ENCODE results near the gene CAPN14. TPM values are rescaled to one million over a fixed set of nuclear protein-coding genes. Genes with fewer than 3 reads are reported as not detected.

Gene CAPN14, protein sequence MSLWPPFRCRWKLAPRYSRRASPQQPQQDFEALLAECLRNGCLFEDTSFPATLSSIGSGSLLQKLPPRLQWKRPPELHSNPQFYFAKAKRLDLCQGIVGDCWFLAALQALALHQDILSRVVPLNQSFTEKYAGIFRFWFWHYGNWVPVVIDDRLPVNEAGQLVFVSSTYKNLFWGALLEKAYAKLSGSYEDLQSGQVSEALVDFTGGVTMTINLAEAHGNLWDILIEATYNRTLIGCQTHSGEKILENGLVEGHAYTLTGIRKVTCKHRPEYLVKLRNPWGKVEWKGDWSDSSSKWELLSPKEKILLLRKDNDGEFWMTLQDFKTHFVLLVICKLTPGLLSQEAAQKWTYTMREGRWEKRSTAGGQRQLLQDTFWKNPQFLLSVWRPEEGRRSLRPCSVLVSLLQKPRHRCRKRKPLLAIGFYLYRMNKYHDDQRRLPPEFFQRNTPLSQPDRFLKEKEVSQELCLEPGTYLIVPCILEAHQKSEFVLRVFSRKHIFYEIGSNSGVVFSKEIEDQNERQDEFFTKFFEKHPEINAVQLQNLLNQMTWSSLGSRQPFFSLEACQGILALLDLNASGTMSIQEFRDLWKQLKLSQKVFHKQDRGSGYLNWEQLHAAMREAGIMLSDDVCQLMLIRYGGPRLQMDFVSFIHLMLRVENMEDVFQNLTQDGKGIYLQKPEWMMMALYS
- total RNA-seq, result not detected in 2 replicates

DNA sequence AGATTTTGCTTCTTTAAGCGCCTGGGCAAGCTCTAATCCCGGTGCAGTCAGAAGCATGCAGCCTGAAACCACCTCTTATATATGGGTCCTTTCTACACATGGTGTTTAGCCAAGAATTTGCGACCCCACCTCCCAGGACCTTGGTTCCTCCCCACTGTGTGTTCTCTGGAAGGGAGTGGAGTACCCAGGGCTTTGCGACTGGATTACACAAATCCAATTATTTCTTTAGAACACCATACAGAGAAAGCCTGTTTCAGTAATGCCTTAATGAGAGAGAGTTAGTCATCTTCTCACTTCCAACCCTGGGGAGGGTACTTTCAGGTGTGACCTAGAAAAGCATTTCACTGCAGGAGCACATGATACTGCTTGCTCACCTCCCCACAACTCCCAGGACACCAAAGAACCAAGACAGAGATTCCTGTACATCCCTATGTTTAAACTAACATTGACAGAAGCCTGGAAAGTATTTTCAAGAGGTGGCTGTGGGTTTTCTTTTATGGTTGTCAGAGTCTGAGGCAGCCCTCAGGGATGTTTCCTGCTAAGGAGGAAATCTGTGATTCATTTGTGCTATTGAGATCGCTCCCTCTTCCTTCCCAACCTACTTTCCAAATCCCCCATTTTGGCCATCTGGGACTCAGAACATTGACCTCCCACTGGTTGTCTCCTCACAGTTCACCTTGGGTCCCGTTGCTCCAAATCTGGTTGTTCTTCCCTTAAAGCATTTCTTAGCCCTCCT, at the start of gene CAPN14:
Gene CAPN14 (minus strand): TSS at position 51 of the 736 bp plus-strand sequence. CDS start 12,068 bp downstream, outside the sequence.

DNA sequence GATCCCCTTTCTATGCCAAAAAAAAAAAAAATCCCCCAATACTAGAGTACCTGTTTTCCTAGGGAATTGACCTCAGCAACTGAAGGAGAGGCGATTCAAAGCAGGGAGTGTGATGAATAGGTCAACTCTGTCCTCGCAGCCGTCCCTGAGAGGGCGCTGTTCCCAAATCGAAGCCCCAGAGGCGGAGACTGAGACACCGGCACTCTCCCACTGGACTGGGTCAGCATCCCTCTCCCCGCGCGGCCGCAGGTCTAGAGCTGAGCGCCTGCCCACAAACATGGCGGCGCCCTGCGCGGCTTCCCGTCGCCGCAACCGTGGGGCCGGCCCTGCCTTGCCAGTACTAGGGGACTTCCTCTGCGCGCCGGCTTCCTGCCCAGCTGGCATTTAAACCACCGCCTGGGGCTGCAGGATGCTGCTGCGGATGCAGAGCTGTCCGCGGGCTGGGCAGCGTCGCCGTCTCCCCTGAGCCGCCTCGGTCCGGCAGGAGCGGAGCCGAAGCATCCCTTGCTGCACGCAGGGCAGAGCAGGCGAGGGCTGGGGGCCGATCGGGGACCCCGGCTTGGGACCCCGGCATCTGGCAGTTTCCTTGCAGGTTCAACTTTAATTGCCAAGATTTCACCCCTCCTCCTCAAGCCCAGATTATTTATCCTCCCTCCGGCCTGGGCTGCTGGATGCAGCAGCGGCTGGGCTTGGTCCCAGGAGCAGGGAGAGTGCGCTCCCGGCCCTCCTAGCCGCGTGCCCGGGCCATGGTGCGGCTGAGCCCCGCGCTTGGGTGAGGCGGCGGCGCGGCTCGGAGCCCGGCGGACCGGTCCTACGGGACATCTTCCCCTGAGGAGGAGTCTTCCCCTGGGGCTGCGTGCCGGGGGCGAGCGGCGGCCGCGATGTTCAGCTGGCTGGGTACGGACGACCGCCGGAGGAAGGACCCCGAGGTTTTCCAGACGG, 16.7 kb upstream of the CAPN14 start, which contains the start of gene EHD3:
Gene EHD3 (plus strand): TSS at position 412 of the 942 bp plus-strand sequence. CDS start 470 bp downstream, at position 882.

DNA sequence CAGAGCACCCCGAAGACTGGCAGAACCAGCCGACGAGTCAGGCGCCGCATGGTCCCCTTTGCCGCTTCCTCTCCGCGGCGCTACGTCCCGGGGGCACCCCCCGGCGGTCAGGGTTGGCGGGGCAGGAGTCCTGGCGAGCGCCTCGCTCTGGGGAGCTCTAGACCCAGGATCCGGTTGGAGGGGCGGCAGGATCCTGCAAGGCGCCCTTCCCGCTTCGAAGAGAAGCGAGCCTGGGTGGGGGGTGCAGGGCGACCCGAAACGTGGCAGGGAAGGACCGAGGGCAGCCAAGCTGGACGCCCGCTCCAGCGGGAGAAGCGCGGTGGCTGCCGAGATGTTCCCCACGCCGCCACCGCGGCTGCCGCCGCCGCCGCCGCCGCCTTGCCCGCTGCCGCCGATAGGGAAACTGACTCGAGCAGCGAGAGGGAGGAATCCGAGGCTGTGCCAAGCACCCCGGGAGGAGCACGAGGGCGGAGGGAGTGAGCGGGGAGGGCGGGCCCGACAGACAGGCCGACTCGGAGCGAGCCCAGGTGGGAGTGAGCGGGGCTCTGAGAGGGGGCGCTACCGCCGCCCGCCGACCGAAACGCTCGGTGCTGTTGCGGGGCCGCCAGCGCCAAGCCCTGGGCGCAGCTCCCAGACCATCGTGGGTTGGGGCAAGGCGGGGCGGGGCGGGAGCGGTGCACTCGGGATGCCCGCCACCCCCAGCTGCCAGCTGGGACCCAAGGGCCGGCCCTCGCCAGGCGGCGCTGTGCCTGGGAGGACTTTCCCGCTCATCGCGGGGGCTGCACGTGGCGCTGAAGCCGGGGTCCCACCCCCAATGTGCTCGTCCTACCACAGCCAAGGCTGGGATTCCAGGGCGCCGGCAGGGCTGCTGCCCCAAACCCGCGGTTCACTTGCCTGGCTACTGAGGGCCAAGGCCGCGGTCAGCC, 79.0 kb downstream of the CAPN14 start, which contains the start of gene GALNT14:
Gene GALNT14 (minus strand): TSS at position 404 of the 926 bp plus-strand sequence. CDS start 354 bp downstream, at position 50.

Other genes with a start within 250 kb of the CAPN14 start
- 0.31 TPM in 1 of 2 replicates, not detected in the other for gene GALNT14, start 79.1 kb downstream of the CAPN14 start, total RNA-seq
- gene EHD3, start 16.6 kb upstream of the CAPN14 start, total RNA-seq, result 4.2 and 5.8 TPM in 2 replicates
- not detected in 2 replicates for gene XDH, start 197.2 kb upstream of the CAPN14 start, total RNA-seq

All from cardiac ventricle fibroblast (primary cell).